ENCODE measurements around the gene UQCRQ. TPM values are rescaled to one million over a fixed set of nuclear protein-coding genes. Genes with fewer than 3 reads are reported as not detected.
A peak's percentile ranks its signal among the peaks of the same experiment; 100 is the strongest.

UQCRQ gene
- total and polyA plus RNA-seq, 2 of the 13 experiments (the other 11 are each of a cell fraction or from before 2014, with no cell fraction given), result 257 to 575 TPM

DNA sequence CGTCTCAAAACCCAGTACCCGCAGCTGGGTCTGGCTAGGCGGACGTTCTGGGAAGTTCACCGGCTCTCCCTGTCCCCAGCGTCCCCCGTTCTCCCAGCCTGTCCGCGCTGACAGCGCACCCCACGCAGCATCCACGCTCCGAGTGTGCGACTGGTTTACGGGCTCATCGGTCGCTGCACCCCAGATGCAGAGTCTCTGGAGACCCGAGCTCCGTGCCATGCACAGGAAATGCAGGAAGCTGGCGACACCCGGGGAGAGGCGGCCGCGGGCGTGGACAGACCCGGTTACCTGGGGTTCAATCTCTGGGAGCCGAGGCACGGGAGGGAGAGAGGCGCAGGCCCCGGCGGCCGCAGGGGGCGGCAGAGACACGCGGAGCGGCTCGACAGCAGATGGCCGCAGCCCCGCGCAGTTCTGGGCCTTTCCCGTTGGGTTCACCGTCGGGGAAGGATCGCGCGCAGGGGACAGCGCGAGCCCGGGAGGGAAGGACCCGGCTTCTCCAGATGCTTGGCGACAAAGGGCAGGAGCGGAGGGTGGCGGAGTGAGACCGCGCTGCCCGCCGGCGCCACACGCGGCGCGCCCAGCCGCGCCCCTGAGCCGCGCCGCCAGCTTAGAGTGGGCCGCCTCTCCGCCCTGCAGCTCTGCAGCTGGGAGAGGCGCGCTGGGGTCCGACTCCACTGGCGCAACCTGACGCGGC lies 36.6 kb upstream of the UQCRQ start (continued):
- TF ChIP-seq, protein P1, sequence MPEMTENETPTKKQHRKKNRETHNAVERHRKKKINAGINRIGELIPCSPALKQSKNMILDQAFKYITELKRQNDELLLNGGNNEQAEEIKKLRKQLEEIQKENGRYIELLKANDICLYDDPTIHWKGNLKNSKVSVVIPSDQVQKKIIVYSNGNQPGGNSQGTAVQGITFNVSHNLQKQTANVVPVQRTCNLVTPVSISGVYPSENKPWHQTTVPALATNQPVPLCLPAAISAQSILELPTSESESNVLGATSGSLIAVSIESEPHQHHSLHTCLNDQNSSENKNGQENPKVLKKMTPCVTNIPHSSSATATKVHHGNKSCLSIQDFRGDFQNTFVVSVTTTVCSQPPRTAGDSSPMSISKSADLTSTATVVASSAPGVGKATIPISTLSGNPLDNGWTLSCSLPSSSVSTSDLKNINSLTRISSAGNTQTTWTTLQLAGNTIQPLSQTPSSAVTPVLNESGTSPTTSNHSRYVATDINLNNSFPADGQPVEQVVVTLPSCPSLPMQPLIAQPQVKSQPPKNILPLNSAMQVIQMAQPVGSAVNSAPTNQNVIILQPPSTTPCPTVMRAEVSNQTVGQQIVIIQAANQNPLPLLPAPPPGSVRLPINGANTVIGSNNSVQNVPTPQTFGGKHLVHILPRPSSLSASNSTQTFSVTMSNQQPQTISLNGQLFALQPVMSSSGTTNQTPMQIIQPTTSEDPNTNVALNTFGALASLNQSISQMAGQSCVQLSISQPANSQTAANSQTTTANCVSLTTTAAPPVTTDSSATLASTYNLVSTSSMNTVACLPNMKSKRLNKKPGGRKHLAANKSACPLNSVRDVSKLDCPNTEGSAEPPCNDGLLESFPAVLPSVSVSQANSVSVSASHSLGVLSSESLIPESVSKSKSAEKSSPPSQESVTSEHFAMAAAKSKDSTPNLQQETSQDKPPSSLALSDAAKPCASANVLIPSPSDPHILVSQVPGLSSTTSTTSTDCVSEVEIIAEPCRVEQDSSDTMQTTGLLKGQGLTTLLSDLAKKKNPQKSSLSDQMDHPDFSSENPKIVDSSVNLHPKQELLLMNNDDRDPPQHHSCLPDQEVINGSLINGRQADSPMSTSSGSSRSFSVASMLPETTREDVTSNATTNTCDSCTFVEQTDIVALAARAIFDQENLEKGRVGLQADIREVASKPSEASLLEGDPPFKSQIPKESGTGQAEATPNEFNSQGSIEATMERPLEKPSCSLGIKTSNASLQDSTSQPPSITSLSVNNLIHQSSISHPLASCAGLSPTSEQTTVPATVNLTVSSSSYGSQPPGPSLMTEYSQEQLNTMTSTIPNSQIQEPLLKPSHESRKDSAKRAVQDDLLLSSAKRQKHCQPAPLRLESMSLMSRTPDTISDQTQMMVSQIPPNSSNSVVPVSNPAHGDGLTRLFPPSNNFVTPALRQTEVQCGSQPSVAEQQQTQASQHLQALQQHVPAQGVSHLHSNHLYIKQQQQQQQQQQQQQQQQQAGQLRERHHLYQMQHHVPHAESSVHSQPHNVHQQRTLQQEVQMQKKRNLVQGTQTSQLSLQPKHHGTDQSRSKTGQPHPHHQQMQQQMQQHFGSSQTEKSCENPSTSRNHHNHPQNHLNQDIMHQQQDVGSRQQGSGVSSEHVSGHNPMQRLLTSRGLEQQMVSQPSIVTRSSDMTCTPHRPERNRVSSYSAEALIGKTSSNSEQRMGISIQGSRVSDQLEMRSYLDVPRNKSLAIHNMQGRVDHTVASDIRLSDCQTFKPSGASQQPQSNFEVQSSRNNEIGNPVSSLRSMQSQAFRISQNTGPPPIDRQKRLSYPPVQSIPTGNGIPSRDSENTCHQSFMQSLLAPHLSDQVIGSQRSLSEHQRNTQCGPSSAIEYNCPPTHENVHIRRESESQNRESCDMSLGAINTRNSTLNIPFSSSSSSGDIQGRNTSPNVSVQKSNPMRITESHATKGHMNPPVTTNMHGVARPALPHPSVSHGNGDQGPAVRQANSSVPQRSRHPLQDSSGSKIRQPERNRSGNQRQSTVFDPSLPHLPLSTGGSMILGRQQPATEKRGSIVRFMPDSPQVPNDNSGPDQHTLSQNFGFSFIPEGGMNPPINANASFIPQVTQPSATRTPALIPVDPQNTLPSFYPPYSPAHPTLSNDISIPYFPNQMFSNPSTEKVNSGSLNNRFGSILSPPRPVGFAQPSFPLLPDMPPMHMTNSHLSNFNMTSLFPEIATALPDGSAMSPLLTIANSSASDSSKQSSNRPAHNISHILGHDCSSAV (CRISPR knock-in tag; IDR thresholded peaks at IDR 0.05; ENCODE audit: borderline replicate concordance), result no peak
- TF ChIP-seq E2F2 (CRISPR knock-in tag; IDR thresholded peaks at IDR 0.05; ENCODE audit: borderline replicate concordance) (peak; percentile 48; the same call in 1 of the 2 replicates), ETV5 (CRISPR knock-in tag; IDR thresholded peaks at IDR 0.05; ENCODE audit: borderline replicate concordance) (no peak), ZNF503 (CRISPR knock-in tag; IDR thresholded peaks at IDR 0.05) (no peak), FOXJ3 (CRISPR knock-in tag; IDR thresholded peaks at IDR 0.05; ENCODE audit: borderline replicate concordance) (no peak), KAT7 (CRISPR knock-in tag; IDR thresholded peaks at IDR 0.05; ENCODE audit: borderline replicate concordance) (no peak; the same call in 1 of the 2 replicates), HNF1B (CRISPR knock-in tag; IDR thresholded peaks at IDR 0.05) (peak; percentile 68), ZNF33B (CRISPR knock-in tag; IDR thresholded peaks at IDR 0.05) (peak; percentile 87; the same call in 1 of the 2 replicates)
- TF ChIP-seq, protein P2, sequence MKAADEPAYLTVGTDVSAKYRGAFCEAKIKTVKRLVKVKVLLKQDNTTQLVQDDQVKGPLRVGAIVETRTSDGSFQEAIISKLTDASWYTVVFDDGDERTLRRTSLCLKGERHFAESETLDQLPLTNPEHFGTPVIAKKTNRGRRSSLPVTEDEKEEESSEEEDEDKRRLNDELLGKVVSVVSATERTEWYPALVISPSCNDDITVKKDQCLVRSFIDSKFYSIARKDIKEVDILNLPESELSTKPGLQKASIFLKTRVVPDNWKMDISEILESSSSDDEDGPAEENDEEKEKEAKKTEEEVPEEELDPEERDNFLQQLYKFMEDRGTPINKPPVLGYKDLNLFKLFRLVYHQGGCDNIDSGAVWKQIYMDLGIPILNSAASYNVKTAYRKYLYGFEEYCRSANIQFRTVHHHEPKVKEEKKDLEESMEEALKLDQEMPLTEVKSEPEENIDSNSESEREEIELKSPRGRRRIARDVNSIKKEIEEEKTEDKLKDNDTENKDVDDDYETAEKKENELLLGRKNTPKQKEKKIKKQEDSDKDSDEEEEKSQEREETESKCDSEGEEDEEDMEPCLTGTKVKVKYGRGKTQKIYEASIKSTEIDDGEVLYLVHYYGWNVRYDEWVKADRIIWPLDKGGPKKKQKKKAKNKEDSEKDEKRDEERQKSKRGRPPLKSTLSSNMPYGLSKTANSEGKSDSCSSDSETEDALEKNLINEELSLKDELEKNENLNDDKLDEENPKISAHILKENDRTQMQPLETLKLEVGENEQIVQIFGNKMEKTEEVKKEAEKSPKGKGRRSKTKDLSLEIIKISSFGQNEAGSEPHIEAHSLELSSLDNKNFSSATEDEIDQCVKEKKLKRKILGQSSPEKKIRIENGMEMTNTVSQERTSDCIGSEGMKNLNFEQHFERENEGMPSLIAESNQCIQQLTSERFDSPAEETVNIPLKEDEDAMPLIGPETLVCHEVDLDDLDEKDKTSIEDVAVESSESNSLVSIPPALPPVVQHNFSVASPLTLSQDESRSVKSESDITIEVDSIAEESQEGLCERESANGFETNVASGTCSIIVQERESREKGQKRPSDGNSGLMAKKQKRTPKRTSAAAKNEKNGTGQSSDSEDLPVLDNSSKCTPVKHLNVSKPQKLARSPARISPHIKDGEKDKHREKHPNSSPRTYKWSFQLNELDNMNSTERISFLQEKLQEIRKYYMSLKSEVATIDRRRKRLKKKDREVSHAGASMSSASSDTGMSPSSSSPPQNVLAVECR (CRISPR knock-in tag; IDR thresholded peaks at IDR 0.05; ENCODE audit: borderline replicate concordance), result peak; percentile 75; the same call in 1 of the 2 replicates
